Central memory CD8-positive, alpha-beta T cell (primary cell): Measurements from ENCODE around the gene PRLR.

Source experiments
- ATAC-seq: fragments of 150-1000 bp; cut with Tn5 transposase; replicated peaks from 2 replicates; pipeline ENCODE4 v1.10.0; 2022; ENCODE audit warnings: mild to moderate bottlenecking, moderate FRiP score, moderate number of reproducible peaks; ENCODE audit not compliant: poor library complexity, severe bottlenecking; ENCODE audit errors: extremely low read depth
- DNase-seq, 2 donors: peaks; one replicate each; pipeline ENCODE4 v3.0.0; 2021; ENCODE audit warnings: low spot score in 2 of 2
- H3K27ac Mint-ChIP-seq: one replicate; pipeline ENCODE4 v1.8.0; 2022; ENCODE audit warnings: low read depth, mild to moderate bottlenecking, moderate library complexity, mixed read lengths
- H3K27me3 Mint-ChIP-seq: one replicate; pipeline ENCODE4 v1.8.0; 2022; ENCODE audit warnings: mixed read lengths
- H3K36me3 Mint-ChIP-seq: one replicate; pipeline ENCODE4 v1.8.0; 2022; ENCODE audit warnings: mild to moderate bottlenecking, moderate library complexity, mixed read lengths; ENCODE audit not compliant: insufficient read depth
- H3K4me1 Mint-ChIP-seq: one replicate; pipeline ENCODE4 v1.8.0; 2022; ENCODE audit warnings: mixed read lengths
- H3K4me3 Mint-ChIP-seq: one replicate; pipeline ENCODE4 v1.8.0; 2022; ENCODE audit warnings: mild to moderate bottlenecking, moderate library complexity, mixed read lengths
- H3K9me3 Mint-ChIP-seq: one replicate; pipeline ENCODE4 v1.8.0; 2022; ENCODE audit warnings: mixed read lengths

Gene PRLR

DNA sequence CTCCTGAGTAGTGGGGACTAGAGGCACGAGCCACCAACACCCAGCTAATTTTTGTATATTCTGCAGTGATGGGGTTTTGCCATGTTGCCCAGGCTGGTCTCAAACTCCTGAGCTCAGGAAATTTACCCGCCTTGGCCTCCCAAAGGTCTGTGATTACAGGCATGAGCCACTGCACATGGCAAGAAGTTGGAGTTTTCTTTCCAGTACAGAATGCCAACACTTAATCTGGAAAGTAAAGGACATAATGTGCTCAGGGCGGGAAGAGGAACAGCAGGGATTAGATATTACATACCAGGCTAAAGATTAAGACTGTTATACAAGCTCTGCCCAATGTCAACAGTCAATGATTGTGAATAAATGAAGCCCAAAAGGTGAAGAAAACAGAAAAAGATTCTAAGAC, 135.3 kb downstream of the PRLR start:
- Mint-ChIP-seq H3K4me1 (no peaks in the 10 kb centered on the region), H3K27me3 (peaks cover 29% of the 10 kb centered on the region), H3K36me3 (no peaks in the 10 kb centered on the region), H3K27ac (no peak overlapping the region), H3K9me3 (no peaks in the 10 kb centered on the region), H3K4me3 (no peak overlapping the region)
- no peak for DNase-seq
- ATAC-seq: no peak

DNA sequence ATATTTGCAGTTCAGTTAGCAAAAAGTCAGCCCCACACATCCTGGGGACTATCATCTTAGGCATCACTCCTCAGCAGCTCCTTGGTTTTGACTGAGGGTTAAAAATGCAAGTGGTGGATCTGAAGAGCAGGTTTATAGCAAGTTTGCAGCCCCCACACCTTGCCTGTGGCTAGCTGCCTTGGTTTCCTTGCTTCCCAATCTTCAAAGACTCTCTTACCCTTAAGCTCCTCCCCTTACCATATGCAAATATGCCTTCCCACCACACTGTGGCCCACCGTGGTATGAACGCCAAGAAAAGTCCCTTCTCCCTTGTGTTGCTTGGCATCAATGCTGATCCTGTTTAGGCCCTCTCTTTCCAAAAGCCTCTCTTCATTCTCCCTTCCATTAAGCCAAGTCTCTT, 137.6 kb downstream of the PRLR start:
- Mint-ChIP-seq H3K27ac (no peak overlapping the region), H3K4me1 (no peaks in the 10 kb centered on the region), H3K27me3 (peaks cover 28% of the 10 kb centered on the region), H3K9me3 (no peaks in the 10 kb centered on the region), H3K36me3 (no peaks in the 10 kb centered on the region), H3K4me3 (no peak overlapping the region)
- ATAC-seq (no peak), DNase-seq (no peak)

DNA sequence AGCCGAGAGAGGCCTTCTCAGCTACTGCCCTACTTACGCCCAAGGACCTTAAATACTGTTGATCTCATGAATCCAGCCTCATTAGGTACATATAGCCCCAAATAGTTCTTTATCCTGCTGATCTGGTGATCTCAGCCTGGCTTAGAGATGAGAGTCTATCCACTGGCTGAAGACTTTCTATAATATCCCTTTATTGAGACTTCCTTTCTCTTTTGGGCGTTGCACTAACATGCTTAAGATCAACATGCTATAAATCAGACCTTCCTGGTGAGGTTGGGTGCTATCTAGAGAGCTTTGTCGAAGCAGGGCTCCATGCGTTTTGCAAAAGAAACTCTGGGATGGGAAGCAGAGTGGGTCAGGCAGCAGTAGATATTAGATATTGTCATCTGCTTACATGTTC, 138.6 kb downstream of the PRLR start:
- H3K27me3 Mint-ChIP-seq: peaks cover 28% of the 10 kb centered on the region
- no peaks in the 10 kb centered on the region for H3K4me1 Mint-ChIP-seq
- H3K27ac Mint-ChIP-seq: no peak overlapping the region
- DNase-seq (no peak), ATAC-seq (no peak)
- H3K36me3 Mint-ChIP-seq: no peaks in the 10 kb centered on the region
- H3K9me3 Mint-ChIP-seq: no peaks in the 10 kb centered on the region
- no peak overlapping the region for H3K4me3 Mint-ChIP-seq

- H3K4me3 Mint-ChIP-seq: no peak overlapping the region
- no peaks in the 10 kb centered on the region for H3K4me1 Mint-ChIP-seq
- DNase-seq (peak; percentile 25 to 33), ATAC-seq (no peak)
- H3K36me3 Mint-ChIP-seq: no peaks in the 10 kb centered on the region
- no peak overlapping the region for H3K27ac Mint-ChIP-seq
- H3K27me3 Mint-ChIP-seq: peaks cover 28% of the 10 kb centered on the region
- no peaks in the 10 kb centered on the region for H3K9me3 Mint-ChIP-seq
Measured at GRCh38 chr5:35089334-35090314, 140.7 kb downstream of the PRLR start.

DNA sequence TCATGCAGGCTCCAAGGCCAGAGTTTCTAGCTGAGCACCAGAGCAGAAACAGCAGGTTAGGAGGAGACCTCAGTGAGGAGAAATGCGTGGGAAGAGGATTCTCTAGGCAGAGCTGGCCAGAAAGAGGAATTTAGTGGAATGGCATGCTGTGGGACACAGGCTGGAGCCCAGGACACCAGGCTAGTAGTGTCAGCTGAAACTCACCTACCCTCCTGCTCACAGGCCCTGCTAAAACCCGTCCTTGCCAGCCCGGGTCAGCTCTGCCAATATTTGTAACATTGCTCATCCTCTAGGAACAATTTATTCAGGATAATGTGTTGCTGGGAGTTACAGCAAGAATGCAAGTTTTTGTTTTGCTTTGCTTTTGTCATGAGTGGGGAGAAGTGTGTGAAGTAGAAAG, 142.3 kb downstream of the PRLR start:
- no peak for DNase-seq
- H3K4me1 Mint-ChIP-seq: no peaks in the 10 kb centered on the region
- no peak for ATAC-seq
- H3K27ac Mint-ChIP-seq: no peak overlapping the region
- H3K27me3 Mint-ChIP-seq: peaks cover 28% of the 10 kb centered on the region
- no peaks in the 10 kb centered on the region for H3K36me3 Mint-ChIP-seq
- H3K9me3 Mint-ChIP-seq: no peaks in the 10 kb centered on the region
- H3K4me3 Mint-ChIP-seq: no peak overlapping the region

GRCh38 chr5:35083150-35083549, 147.1 kb downstream of the PRLR start:
- Mint-ChIP-seq H3K4me3 (no peak overlapping the region), H3K27me3 (peaks cover 27% of the 10 kb centered on the region), H3K36me3 (no peaks in the 10 kb centered on the region), H3K27ac (no peak overlapping the region), H3K4me1 (no peaks in the 10 kb centered on the region), H3K9me3 (no peaks in the 10 kb centered on the region)
- DNase-seq: no peak
- ATAC-seq: no peak

- DNase-seq: no peak
- no peaks in the 10 kb centered on the region for H3K9me3 Mint-ChIP-seq
- H3K27me3 Mint-ChIP-seq: peaks cover 27% of the 10 kb centered on the region
- H3K36me3 Mint-ChIP-seq: no peaks in the 10 kb centered on the region
- ATAC-seq: no peak
- H3K27ac Mint-ChIP-seq: no peak overlapping the region
- H3K4me3 Mint-ChIP-seq: no peak overlapping the region
- H3K4me1 Mint-ChIP-seq: no peaks in the 10 kb centered on the region
Measured at GRCh38 chr5:35082530-35082929, 147.8 kb downstream of the PRLR start.

- peaks cover 4% of the 10 kb centered on the region for H3K9me3 Mint-ChIP-seq
- no peaks in the 10 kb centered on the region for H3K4me1 Mint-ChIP-seq
- H3K27ac Mint-ChIP-seq: no peak overlapping the region
- no peaks in the 10 kb centered on the region for H3K36me3 Mint-ChIP-seq
- H3K4me3 Mint-ChIP-seq: no peak overlapping the region
- DNase-seq (no peak), ATAC-seq (no peak)
- H3K27me3 Mint-ChIP-seq: peaks cover 27% of the 10 kb centered on the region
Measured at GRCh38 chr5:35081134-35081533, 149.2 kb downstream of the PRLR start.

DNA sequence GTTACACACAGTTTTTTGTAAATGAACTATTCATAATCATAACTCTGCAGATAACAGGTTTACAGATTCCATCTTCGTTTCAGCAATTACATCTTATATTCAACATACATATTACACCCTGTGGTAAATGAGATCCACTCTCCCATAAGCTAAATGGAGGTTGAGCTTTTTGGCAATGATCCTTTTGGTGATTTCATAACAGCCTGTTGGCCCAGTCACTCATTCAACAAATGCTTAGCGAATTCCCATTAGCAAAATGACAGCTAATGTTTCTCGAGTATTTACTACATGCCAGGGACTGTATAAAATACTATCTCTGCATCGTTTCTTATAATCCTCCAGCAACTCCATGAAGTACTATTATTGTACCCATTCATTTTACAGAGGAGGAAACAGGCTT, 157.1 kb downstream of the PRLR start:
- Mint-ChIP-seq H3K36me3 (no peaks in the 10 kb centered on the region), H3K27ac (no peak overlapping the region), H3K27me3 (peaks cover 63% of the 10 kb centered on the region), H3K4me3 (no peak overlapping the region), H3K9me3 (peaks cover 10% of the 10 kb centered on the region), H3K4me1 (no peaks in the 10 kb centered on the region)
- ATAC-seq (no peak), DNase-seq (no peak)

- H3K4me1 Mint-ChIP-seq: no peaks in the 10 kb centered on the region
- no peaks in the 10 kb centered on the region for H3K36me3 Mint-ChIP-seq
- H3K4me3 Mint-ChIP-seq: no peak overlapping the region
- H3K27ac Mint-ChIP-seq: no peak overlapping the region
- DNase-seq: no peak
- peaks cover 4% of the 10 kb centered on the region for H3K9me3 Mint-ChIP-seq
- H3K27me3 Mint-ChIP-seq: peaks cover 42% of the 10 kb centered on the region
- no peak for ATAC-seq
Measured at GRCh38 chr5:35069188-35069587, 161.1 kb downstream of the PRLR start.

GRCh38 chr5:35067985-35068384, 162.3 kb downstream of the PRLR start:
- no peaks in the 10 kb centered on the region for H3K9me3 Mint-ChIP-seq
- no peak overlapping the region for H3K4me3 Mint-ChIP-seq
- no peaks in the 10 kb centered on the region for H3K36me3 Mint-ChIP-seq
- H3K4me1 Mint-ChIP-seq: no peaks in the 10 kb centered on the region
- H3K27me3 Mint-ChIP-seq: peaks cover 30% of the 10 kb centered on the region
- ATAC-seq: no peak
- H3K27ac Mint-ChIP-seq: no peak overlapping the region
- DNase-seq: no peak

DNA sequence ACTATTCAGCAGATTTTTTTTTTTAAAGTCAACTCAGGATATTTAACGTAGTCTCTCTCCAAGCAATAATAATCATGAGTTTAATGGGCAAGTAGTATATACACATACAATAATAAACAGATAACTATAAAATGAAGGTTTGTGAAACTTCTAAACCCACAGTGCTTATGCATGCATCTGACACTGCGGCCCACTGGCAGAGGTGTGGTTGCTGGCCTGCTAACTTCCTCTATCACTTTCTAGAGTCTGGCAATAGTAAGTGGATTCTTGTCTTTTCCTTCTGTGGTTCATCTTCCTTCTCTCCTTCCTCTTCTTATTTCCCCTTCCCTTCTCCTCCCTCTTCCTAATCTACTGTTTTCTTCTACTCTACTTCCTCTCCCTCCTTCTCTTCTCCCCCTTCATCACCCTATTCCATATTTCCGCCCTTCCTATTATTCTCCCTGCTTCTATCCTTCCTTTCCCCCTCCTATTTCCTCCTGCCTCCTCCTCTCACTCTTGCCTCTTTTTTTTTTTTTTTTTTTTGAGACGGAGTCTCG, 164.0 kb downstream of the PRLR start:
- H3K27me3 Mint-ChIP-seq: peaks cover 28% of the 10 kb centered on the region

GRCh38 chr5:35063414-35063813, 166.9 kb downstream of the PRLR start:
- Mint-ChIP-seq H3K27ac (no peak overlapping the region), H3K9me3 (no peaks in the 10 kb centered on the region), H3K36me3 (no peaks in the 10 kb centered on the region), H3K27me3 (peaks cover 15% of the 10 kb centered on the region), H3K4me3 (no peak overlapping the region), H3K4me1 (no peaks in the 10 kb centered on the region)
- ATAC-seq (no peak), DNase-seq (no peak)

More for the DNA sequence above, 164.0 kb downstream of the PRLR start:
- Mint-ChIP-seq H3K4me1 (no peaks in the 10 kb centered on the region), H3K27ac (no peak overlapping the region), H3K9me3 (no peaks in the 10 kb centered on the region), H3K36me3 (no peaks in the 10 kb centered on the region), H3K4me3 (no peak overlapping the region)
- DNase-seq: no peak
- no peak for ATAC-seq
